Fibroblast of skin of right biceps (primary cell): Measurements from ENCODE around the gene TMEM14C.

Experiments
- DNase-seq: peaks from one replicate; pipeline ENCODE4 v3.0.0-alpha.2; 2013

The TMEM14C gene

DNA sequence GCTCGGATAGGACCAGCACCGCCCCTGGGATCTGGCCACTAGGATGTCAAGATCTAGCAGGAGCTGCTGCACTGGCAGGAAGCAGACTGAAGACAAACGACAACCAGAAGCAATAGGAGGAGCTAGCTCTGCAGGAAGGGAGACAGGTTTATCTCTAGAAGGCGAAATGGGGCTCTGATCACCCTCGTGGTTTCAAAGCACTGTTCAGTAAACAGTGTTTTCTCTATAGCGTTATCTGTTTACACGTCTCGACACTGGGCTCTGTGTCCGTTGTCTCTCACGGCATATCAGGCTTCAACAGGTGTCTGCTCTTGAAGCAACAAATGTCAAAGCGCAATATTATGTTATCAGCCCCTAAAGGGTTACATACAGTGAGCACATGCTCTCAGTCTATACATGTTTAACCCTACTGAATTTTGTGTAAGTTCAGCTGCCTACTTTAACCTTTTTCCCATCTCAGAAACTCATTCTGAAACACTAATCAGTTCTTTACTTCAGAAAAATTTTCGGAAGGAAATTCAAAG, 48.6 kb downstream of the TMEM14C start:
- DNase-seq = no peak

DNA sequence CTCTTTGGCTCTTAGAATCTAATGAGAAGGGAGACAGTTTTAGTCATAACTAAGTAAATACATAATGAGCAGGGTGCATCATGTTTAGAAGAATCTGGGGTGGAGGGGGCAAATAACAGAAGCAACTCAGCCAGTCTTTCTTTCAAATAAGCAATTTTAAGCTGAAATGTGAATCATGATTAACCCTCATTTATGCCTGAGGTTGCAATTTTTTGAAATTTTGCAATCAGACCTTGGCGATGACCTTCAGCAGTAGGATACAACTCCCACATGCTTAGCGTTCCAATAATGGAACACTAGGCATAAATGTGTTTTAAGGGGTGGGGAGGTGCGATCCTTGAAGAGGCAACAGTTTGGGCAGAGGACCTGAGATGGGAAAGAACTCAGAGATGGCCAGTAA, 55.4 kb downstream of the TMEM14C start:
- no peak for DNase-seq

DNA sequence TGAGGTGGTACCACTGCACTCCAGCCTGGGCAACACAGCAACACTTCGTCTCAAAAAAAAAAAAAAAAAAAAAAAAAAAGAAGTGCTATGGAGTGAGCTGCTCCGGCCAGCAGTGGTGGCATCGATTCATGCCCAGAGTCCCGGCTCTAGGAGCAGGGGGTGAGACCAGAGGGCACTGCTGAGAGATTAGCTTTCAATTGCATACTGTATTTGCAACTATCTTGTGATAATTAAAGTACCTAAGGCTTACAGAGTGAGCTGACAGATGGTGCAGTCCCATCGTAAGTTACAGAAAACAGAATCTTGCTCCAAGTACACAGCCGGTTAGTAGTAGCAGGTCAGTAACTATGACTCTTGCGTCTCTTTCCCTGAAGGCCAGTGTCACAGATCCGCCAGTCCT, 56.2 kb downstream of the TMEM14C start:
- no peak for DNase-seq
